ENCODE results near the gene SUCNR1. TPM values are rescaled to one million over a fixed set of nuclear protein-coding genes. Genes with fewer than 3 reads are reported as not detected.
"Not testable (repeated sequence)": the region's sequence is repeated elsewhere in the genome, so short reads cannot be mapped to it uniquely, and the experiment has no call there.

Gene SUCNR1
- total RNA-seq, 1 experiment from 2014 or later: 0.07 TPM

DNA sequence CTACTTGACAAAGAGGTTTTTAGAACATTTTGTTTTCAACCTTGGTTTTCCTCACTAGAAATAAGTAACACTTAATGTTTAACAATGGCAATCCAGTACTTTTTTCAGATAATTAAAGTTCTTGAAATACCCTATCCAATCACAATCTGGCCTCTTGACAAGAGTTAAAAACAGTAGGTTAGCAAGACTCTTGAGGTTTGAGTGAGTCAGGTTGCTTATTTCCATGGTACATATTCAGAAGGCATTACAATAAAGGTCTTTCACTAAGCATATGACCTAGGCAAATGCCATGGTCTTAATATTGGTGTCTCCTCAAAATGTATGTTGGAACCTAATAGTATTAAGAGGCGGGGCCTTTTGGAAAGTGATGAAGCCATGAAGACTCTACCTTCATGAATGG lies 5.6 kb downstream of the SUCNR1 start:
- Mint-ChIP-seq H3K36me3 (ENCODE audit: insufficient read depth, unreplicated experiment) (no peaks in the 10 kb centered on the region), H3K4me3 (ENCODE audit: low read depth, unreplicated experiment) (no peak overlapping the region), H3K27ac (ENCODE audit: unreplicated experiment) (no peak overlapping the region), H3K9me3 (ENCODE audit: low read depth, unreplicated experiment) (no peaks in the 10 kb centered on the region), H3K27me3 (ENCODE audit: unreplicated experiment) (no peaks in the 10 kb centered on the region), H3K4me1 (ENCODE audit: low read depth, unreplicated experiment) (peaks cover 22% of the 10 kb centered on the region)
- no peak for DNase-seq
- CTCF ChIA-PET: no interaction called here
- intact Hi-C loops (cut with micrococcal nuclease; ENCODE audit: unreplicated experiment): no loop called here
- no TSS peak for BruUV-seq (replicated peaks)
- TF ChIP-seq, protein P1, sequence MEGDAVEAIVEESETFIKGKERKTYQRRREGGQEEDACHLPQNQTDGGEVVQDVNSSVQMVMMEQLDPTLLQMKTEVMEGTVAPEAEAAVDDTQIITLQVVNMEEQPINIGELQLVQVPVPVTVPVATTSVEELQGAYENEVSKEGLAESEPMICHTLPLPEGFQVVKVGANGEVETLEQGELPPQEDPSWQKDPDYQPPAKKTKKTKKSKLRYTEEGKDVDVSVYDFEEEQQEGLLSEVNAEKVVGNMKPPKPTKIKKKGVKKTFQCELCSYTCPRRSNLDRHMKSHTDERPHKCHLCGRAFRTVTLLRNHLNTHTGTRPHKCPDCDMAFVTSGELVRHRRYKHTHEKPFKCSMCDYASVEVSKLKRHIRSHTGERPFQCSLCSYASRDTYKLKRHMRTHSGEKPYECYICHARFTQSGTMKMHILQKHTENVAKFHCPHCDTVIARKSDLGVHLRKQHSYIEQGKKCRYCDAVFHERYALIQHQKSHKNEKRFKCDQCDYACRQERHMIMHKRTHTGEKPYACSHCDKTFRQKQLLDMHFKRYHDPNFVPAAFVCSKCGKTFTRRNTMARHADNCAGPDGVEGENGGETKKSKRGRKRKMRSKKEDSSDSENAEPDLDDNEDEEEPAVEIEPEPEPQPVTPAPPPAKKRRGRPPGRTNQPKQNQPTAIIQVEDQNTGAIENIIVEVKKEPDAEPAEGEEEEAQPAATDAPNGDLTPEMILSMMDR (IDR thresholded peaks at IDR 0.05; ENCODE audit: unreplicated experiment): no peak

DNA sequence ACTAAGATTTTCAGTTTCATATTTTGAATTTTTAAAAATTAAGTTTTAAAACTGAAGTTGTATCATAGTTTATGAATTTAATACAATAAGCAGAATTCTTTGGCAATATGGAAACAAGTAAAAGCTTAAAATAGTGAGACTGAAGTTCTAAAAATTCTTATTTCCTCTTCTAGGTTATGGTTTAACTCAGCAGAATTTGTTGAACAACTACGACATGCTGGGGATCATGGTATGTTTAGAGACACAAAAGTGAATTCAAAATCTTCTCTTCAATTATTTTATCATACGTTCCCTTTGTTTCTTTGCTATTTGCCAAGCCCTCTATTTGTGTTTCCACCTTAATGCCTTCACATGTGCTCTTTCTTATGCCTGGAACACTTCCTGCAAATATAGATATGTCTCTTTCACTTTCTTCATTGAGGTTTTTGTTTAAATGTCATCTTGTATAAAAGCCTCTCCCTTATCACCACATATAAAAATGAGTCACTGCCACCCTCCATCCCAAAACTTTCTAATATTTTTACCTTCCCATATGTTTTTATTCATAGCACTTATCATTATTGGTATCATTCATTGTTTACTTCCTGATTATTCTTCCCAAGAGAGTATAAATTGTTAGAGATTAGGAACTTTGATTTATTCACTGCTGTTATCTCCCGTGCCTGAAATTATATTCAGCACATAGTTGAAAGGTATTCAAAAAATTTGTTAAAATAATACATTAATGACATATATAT lies 6.4 kb downstream of the SUCNR1 start:
- Mint-ChIP-seq H3K27me3 (ENCODE audit: unreplicated experiment) (no peaks in the 10 kb centered on the region), H3K36me3 (ENCODE audit: insufficient read depth, unreplicated experiment) (no peaks in the 10 kb centered on the region), H3K4me1 (ENCODE audit: low read depth, unreplicated experiment) (peaks cover 22% of the 10 kb centered on the region), H3K9me3 (ENCODE audit: low read depth, unreplicated experiment) (no peaks in the 10 kb centered on the region), H3K4me3 (ENCODE audit: low read depth, unreplicated experiment) (no peak overlapping the region), H3K27ac (ENCODE audit: unreplicated experiment) (no peak overlapping the region)
- BruUV-seq (replicated peaks): no TSS peak
- TF ChIP-seq, protein P1 (IDR thresholded peaks at IDR 0.05; ENCODE audit: unreplicated experiment): no peak
- CTCF ChIA-PET: no interaction called here
- no peak for DNase-seq
- intact Hi-C loops (cut with micrococcal nuclease; ENCODE audit: unreplicated experiment): no loop called here

DNA sequence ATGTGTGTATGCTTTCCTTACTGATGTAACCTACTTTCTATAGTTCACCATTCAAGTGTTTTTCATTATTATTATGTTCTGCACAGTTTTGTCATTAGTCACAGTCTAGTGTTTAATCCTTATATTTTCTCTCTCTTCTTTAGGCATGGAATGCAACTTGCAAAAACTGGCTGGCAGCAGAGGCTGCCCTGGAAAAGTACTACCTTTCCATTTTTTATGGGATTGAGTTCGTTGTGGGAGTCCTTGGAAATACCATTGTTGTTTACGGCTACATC lies 6.9 kb downstream of the SUCNR1 start:
- no peak for DNase-seq
- CTCF ChIA-PET: no interaction called here
- Mint-ChIP-seq H3K9me3 (ENCODE audit: low read depth, unreplicated experiment) (no peaks in the 10 kb centered on the region), H3K27me3 (ENCODE audit: unreplicated experiment) (no peaks in the 10 kb centered on the region), H3K4me3 (ENCODE audit: low read depth, unreplicated experiment) (no peak overlapping the region), H3K4me1 (ENCODE audit: low read depth, unreplicated experiment) (peaks cover 21% of the 10 kb centered on the region), H3K36me3 (ENCODE audit: insufficient read depth, unreplicated experiment) (no peaks in the 10 kb centered on the region), H3K27ac (ENCODE audit: unreplicated experiment) (no peak overlapping the region)
- BruUV-seq (replicated peaks): no TSS peak
- intact Hi-C loops (cut with micrococcal nuclease; ENCODE audit: unreplicated experiment): no loop called here
- TF ChIP-seq, protein P1 (IDR thresholded peaks at IDR 0.05; ENCODE audit: unreplicated experiment): no peak

DNA sequence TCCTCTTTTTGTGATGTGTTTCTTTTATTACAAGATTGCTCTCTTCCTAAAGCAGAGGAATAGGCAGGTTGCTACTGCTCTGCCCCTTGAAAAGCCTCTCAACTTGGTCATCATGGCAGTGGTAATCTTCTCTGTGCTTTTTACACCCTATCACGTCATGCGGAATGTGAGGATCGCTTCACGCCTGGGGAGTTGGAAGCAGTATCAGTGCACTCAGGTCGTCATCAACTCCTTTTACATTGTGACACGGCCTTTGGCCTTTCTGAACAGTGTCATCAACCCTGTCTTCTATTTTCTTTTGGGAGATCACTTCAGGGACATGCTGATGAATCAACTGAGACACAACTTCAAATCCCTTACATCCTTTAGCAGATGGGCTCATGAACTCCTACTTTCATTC lies 7.7 kb downstream of the SUCNR1 start:
- Mint-ChIP-seq H3K4me1 (ENCODE audit: low read depth, unreplicated experiment) (peaks cover 16% of the 10 kb centered on the region), H3K27me3 (ENCODE audit: unreplicated experiment) (no peaks in the 10 kb centered on the region), H3K9me3 (ENCODE audit: low read depth, unreplicated experiment) (no peaks in the 10 kb centered on the region), H3K36me3 (ENCODE audit: insufficient read depth, unreplicated experiment) (peaks cover under 1% of the 10 kb centered on the region), H3K27ac (ENCODE audit: unreplicated experiment) (no peak overlapping the region), H3K4me3 (ENCODE audit: low read depth, unreplicated experiment) (no peak overlapping the region)
- intact Hi-C loops (cut with micrococcal nuclease; ENCODE audit: unreplicated experiment): no loop called here
- CTCF ChIA-PET: no interaction called here
- DNase-seq: no peak
- TF ChIP-seq, protein P1 (IDR thresholded peaks at IDR 0.05; ENCODE audit: unreplicated experiment): no peak
- BruUV-seq (replicated peaks): no TSS peak

DNA sequence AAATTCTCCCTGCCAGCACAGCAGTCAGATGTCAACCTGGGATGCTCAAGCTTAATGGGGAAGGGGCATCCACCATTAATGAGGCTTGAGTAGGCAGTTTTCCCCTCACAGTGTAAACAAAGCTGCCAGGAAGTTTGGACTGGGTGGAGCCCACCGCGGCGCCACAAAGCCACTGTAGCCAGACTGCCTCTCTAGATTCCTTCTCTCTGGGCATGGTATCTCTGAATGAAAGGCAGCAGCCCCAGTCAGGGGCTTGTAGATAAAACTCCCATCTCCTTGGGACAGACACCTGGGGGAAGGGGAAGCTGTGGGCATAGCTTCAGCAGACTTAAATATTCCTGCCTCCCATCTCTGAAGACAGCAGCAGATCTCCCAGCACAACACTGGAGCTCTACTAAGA lies 12.0 kb downstream of the SUCNR1 start:
- H3K27ac Mint-ChIP-seq (ENCODE audit: unreplicated experiment); H3K9me3 Mint-ChIP-seq (ENCODE audit: low read depth, unreplicated experiment); DNase-seq; H3K4me1 Mint-ChIP-seq (ENCODE audit: low read depth, unreplicated experiment); H3K36me3 Mint-ChIP-seq (ENCODE audit: insufficient read depth, unreplicated experiment); H3K4me3 Mint-ChIP-seq (ENCODE audit: low read depth, unreplicated experiment); intact Hi-C loops (cut with micrococcal nuclease; ENCODE audit: unreplicated experiment); BruUV-seq (replicated peaks); H3K27me3 Mint-ChIP-seq (ENCODE audit: unreplicated experiment): not testable (repeated sequence)
- CTCF ChIA-PET: interaction anchor here (1.3 kb wide), 1 partner anchor 10 kb away, joined by 4 read pairs; no protein-coding TSS in a partner anchor

DNA sequence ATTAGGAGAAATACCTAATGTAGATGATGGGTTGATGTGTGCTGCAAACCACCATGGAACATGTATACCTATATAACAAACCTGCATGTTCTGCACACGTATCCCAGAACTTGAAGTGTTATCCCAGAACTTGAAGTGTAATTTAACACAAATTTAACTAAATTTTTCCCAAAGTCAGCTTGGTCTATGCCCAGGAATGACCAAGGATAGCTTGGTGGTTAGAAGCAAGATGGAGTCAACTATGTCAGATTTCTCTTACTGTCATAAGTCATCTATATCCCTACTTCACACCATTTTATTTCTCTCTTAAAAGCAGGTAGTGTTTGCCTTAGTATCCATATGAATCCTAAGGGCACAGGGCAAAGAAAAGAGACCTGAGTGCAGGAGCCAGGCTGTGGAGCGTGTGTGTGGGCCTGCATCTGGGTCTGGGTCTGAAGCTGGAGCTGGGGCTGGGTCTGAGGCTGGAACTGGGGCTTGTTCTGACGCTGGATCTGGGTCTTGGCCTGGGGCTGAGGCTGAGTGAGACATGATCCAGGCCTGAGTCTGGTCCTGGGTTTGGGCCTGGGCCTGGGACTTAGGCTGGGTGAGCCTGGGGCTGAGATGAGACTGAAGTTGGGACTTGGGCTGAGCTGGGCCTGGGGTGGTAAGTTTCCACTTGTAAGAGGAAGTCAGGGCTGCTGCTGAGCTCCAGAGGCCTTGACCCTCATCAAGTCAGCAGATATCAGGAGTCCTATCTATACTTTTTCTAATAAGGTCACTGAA lies 14.2 kb downstream of the SUCNR1 start:
- intact Hi-C loops (cut with micrococcal nuclease; ENCODE audit: unreplicated experiment); DNase-seq; BruUV-seq (replicated peaks); H3K9me3 Mint-ChIP-seq (ENCODE audit: low read depth, unreplicated experiment); H3K27ac Mint-ChIP-seq (ENCODE audit: unreplicated experiment); H3K36me3 Mint-ChIP-seq (ENCODE audit: insufficient read depth, unreplicated experiment); H3K27me3 Mint-ChIP-seq (ENCODE audit: unreplicated experiment); H3K4me3 Mint-ChIP-seq (ENCODE audit: low read depth, unreplicated experiment); H3K4me1 Mint-ChIP-seq (ENCODE audit: low read depth, unreplicated experiment): not testable (repeated sequence)
- CTCF ChIA-PET: interaction anchor here (0.6 kb wide), 1 partner anchor 453 kb away, joined by 7 read pairs; no protein-coding TSS in a partner anchor

All from Calu3 (cell line).